Sigmoid colon (tissue), 7 donors: Measurements from ENCODE around the gene CD81. TPM values are rescaled to one million over a fixed set of nuclear protein-coding genes. Genes with fewer than 3 reads are reported as not detected.

ENCODE experiments used
- DNase-seq: peaks from one replicate; pipeline ENCODE4 v3.0.0-alpha.2; 2019
- H3K27ac ChIP-seq, 4 donors: fragments of 200-600 bp; sonication (generic); one replicate each; pipeline ENCODE4 v1.5.1; 2016 to 2019; ENCODE audit warnings: mild to moderate bottlenecking in 1 of 4
- H3K27me3 ChIP-seq, 3 donors: fragments of 200-600 bp; sonication (generic); one replicate each; pipeline ENCODE4 v1.5.1; 2019; ENCODE audit warnings: mild to moderate bottlenecking in 1 of 3
- H3K36me3 ChIP-seq, 4 donors: fragments of 200-600 bp; sonication (generic); one replicate each; pipeline ENCODE4 v1.5.1; 2016 to 2019
- H3K4me1 ChIP-seq, 4 donors: fragments of 200-600 bp; sonication (generic); one replicate each; pipeline ENCODE4 v1.5.1; 2017 to 2019
- H3K4me3 ChIP-seq, 4 donors: fragments of 200-600 bp; sonication (generic); one replicate each; pipeline ENCODE4 v1.5.1; 2017 to 2019; ENCODE audit warnings: mild to moderate bottlenecking in 2 of 4, moderate library complexity in 1 of 4
- H3K9me3 ChIP-seq, 4 donors: fragments of 200-600 bp in 3 of 4; sonication (generic) in 3 of 4; one replicate each; pipeline versions ENCODE4 v1.5.1 to v1.6.1; 2013 to 2019
- CTCF ChIP-seq, 4 experiments: fragments of 450-650 bp in 3 of 4; fragments of 200-600 bp in 1 of 4; IDR thresholded peaks; one replicate each; pipeline ENCODE4 v1.5.1; 2016 to 2019; ENCODE audit warnings: antibody characterized with exemption in 4 of 4, mild to moderate bottlenecking in 3 of 4, moderate library complexity in 2 of 4
- EP300 ChIP-seq, 4 donors: sonication (generic); formaldehyde crosslinking; IDR thresholded peaks; one replicate each; pipeline ENCODE4 v1.6.1; 2017; ENCODE audit warnings: antibody characterized with exemption in 4 of 4
- POLR2A ChIP-seq, 2 donors: fragments of 450-650 bp; IDR thresholded peaks; one replicate each; pipeline ENCODE4 v1.6.1; 2016; ENCODE audit warnings: antibody characterized with exemption in 2 of 2, mild to moderate bottlenecking in 2 of 2, moderate library complexity in 2 of 2
- POLR2AphosphoS5 ChIP-seq, 4 donors: sonication (generic); formaldehyde crosslinking; IDR thresholded peaks; one replicate each; pipeline ENCODE4 v1.6.1; 2017; ENCODE audit warnings: antibody characterized with exemption in 4 of 4
- WGBS, 2 donors: extraction: QIAGEN DNeasy Blood & Tissue Kit; methylation state at CpG; one replicate each; pipeline ENCODE4 v1.1.7; 2013; 5-methylcytosine and 5-hydroxymethylcytosine counted together
- intact Hi-C: fragments of 100-400 bp; cut with DNase I; formaldehyde crosslinking; loops from one replicate; pipeline ENCODE4 v1.15.1; 2023
- polyA plus RNA-seq, 3 donors: library from polyadenylated mRNA; stranded (reverse); fragments of 200-250 nt; gene quantifications; one replicate each; pipeline ENCODE4 v1.2.3, GENCODE V29; 2013
- total RNA-seq, 4 donors: library from RNA; depleted of rRNA; stranded (reverse); fragments of >200 nt; gene quantifications; one replicate each; pipeline ENCODE4 v1.1.0, GENCODE V29; 2016
- donor health status: healthy with polysubstance abuse.
- donor health status: Bipolar disorder and iron deficiency.
- donor health status: healthy.

CD81 gene
- total and polyA plus RNA-seq, 7 donors, result 67.9 to 625 (median 401) TPM

GRCh38 chr11:2406878-2407410, 29.8 kb downstream of the CD81 start:
- Histone ChIP-seq H3K27me3 (no peaks in the 10 kb centered on the region), H3K9me3 (no peaks in the 10 kb centered on the region), H3K27ac (no peak overlapping the region), H3K36me3 (peaks cover 8 to 27% (median 15%) of the 10 kb centered on the region in 4 donors), H3K4me1 (peaks cover 0 to 11% (median 4%) of the 10 kb centered on the region in 4 donors), H3K4me3 (no peak overlapping the region)
- no peak for DNase-seq
- intact Hi-C loops, result loop anchor here (10.0 kb wide), 2 partner anchors 542 to 652 kb away; partner anchors contain the start of gene IFITM10
- 26 to 77% methylated on average over 24 of the region's 24 CpGs for WGBS, 2 donors
- TF ChIP-seq POLR2A (IDR thresholded peaks at IDR 0.05) (no peak), EP300 (IDR thresholded peaks at IDR 0.05) (no peak), CTCF (IDR thresholded peaks at IDR 0.05) (no peak), POLR2AphosphoS5 (IDR thresholded peaks at IDR 0.05) (no peak)

GRCh38 chr11:2408671-2409070, 31.6 kb downstream of the CD81 start:
- Histone ChIP-seq H3K4me1 (peaks cover 0 to 6% (median 0%) of the 10 kb centered on the region in 4 donors), H3K27ac (peak overlapping the region in 1 of 4 donors; percentile 32), H3K4me3 (no peak overlapping the region), H3K9me3 (no peaks in the 10 kb centered on the region), H3K36me3 (peaks cover 0 to 9% (median 2%) of the 10 kb centered on the region in 4 donors), H3K27me3 (no peaks in the 10 kb centered on the region)
- 33 to 73% methylated on average over 11 of the region's 11 CpGs for WGBS, 2 donors
- DNase-seq, result no peak
- intact Hi-C loops, result loop anchor here (10.0 kb wide), 2 partner anchors 544 to 654 kb away; partner anchors contain the start of gene IFITM10
- no peak for TF ChIP-seq EP300 (IDR thresholded peaks at IDR 0.05)
- no peak for TF ChIP-seq POLR2A (IDR thresholded peaks at IDR 0.05)
- TF ChIP-seq POLR2AphosphoS5 (IDR thresholded peaks at IDR 0.05), result no peak

GRCh38 chr11:2409126-2409525, 32.0 kb downstream of the CD81 start:
- no peak for DNase-seq
- TF ChIP-seq EP300 (IDR thresholded peaks at IDR 0.05) (no peak), CTCF (IDR thresholded peaks at IDR 0.05) (no peak), POLR2AphosphoS5 (IDR thresholded peaks at IDR 0.05) (no peak), POLR2A (IDR thresholded peaks at IDR 0.05) (no peak)
- intact Hi-C loops, result loop anchor here (10.0 kb wide), 2 partner anchors 544 to 654 kb away; partner anchors contain the start of gene IFITM10
- peak overlapping the region in 2 of 4 donors; percentile 31 to 52 for H3K27ac ChIP-seq
- no peaks in the 10 kb centered on the region for H3K27me3 ChIP-seq
- peaks cover 0 to 6% (median 0%) of the 10 kb centered on the region in 4 donors for H3K4me1 ChIP-seq
- peaks cover 0 to 5% (median under 1%) of the 10 kb centered on the region in 4 donors for H3K36me3 ChIP-seq
- 34 to 61% methylated on average over 16 of the region's 16 CpGs for whole genome bisulfite sequencing, 2 donors
- H3K9me3 ChIP-seq, result no peaks in the 10 kb centered on the region
- H3K4me3 ChIP-seq, result no peak overlapping the region

- no peak for DNase-seq
- 35 to 60% methylated on average over 42 of the region's 42 CpGs for WGBS, 2 donors
- Histone ChIP-seq H3K36me3 (no peaks in the 10 kb centered on the region), H3K27me3 (no peaks in the 10 kb centered on the region), H3K4me1 (peaks cover 0 to 6% (median 0%) of the 10 kb centered on the region in 4 donors), H3K4me3 (no peak overlapping the region), H3K27ac (peak overlapping the region in 2 of 4 donors; percentile 31 to 52), H3K9me3 (no peaks in the 10 kb centered on the region)
- intact Hi-C loops, result loop anchor here (10.0 kb wide), 2 partner anchors 545 to 655 kb away; partner anchors contain the start of gene IFITM10
- TF ChIP-seq POLR2A (IDR thresholded peaks at IDR 0.05) (no peak), CTCF (IDR thresholded peaks at IDR 0.05) (no peak), EP300 (IDR thresholded peaks at IDR 0.05) (no peak), POLR2AphosphoS5 (IDR thresholded peaks at IDR 0.05) (no peak)
Measured at GRCh38 chr11:2409611-2410468, 32.7 kb downstream of the CD81 start.

- no peak for DNase-seq
- H3K9me3 ChIP-seq, result no peaks in the 10 kb centered on the region
- intact Hi-C loops, result no loop called here
- no peak overlapping the region for H3K4me3 ChIP-seq
- no peaks in the 10 kb centered on the region for H3K27me3 ChIP-seq
- H3K27ac ChIP-seq, result no peak overlapping the region
- 77 to 84% methylated on average over 9 of the region's 9 CpGs for WGBS, 2 donors
- H3K4me1 ChIP-seq, result peaks cover 0 to 6% (median 0%) of the 10 kb centered on the region in 4 donors
- no peaks in the 10 kb centered on the region for H3K36me3 ChIP-seq
- TF ChIP-seq CTCF (IDR thresholded peaks at IDR 0.05) (no peak), EP300 (IDR thresholded peaks at IDR 0.05) (no peak), POLR2A (IDR thresholded peaks at IDR 0.05) (no peak), POLR2AphosphoS5 (IDR thresholded peaks at IDR 0.05) (no peak)
Measured at GRCh38 chr11:2410616-2411015, 33.5 kb downstream of the CD81 start.
